ENCODE measurements around the gene RSBN1. TPM values are rescaled to one million over a fixed set of nuclear protein-coding genes. Genes with fewer than 3 reads are reported as not detected.

The RSBN1 gene
- total RNA-seq, 4 donors from 2014 or later = 20.2 to 25.4 (median 22.6) TPM

DNA sequence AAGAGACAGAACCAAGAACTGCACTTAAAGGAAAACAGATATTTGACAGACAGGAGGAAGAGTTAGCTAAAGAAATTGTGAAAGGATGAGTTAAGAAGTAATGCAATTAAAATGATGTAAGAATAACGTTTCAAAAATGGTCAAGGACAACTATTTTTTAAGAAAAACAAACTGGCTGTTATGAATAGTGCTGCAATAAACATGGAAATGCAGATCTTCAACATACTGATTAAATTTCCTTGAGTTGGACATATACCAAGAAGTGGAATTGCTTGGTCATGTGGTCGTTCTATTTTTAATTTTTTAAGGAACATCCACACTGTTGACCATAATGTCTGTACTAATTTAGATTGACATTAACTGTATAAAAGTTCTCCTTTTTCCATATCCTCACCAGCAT is 29.9 kb downstream of the RSBN1 start:
- H3K4me1 ChIP-seq = peaks cover 12 to 71% (median 20%) of the 10 kb centered on the region in 3 donors
- no peak overlapping the region for H3K4me3 ChIP-seq
- H3K36me3 ChIP-seq = peaks cover 0 to under 1% of the 10 kb centered on the region in 2 donors
- ATAC-seq = no peak
- H3K9me3 ChIP-seq = no peaks in the 10 kb centered on the region
- 12 to 33% methylated on average over 1 to 2 of the region's 2 CpGs for WGBS, 2 donors (ENCODE audit: low coverage in 1 of 2)
- H3K27ac ChIP-seq = no peak overlapping the region
- no peaks in the 10 kb centered on the region for H3K27me3 ChIP-seq
- TF ChIP-seq EP300 (IDR thresholded peaks at IDR 0.05) = no peak
- TF ChIP-seq, protein P1, sequence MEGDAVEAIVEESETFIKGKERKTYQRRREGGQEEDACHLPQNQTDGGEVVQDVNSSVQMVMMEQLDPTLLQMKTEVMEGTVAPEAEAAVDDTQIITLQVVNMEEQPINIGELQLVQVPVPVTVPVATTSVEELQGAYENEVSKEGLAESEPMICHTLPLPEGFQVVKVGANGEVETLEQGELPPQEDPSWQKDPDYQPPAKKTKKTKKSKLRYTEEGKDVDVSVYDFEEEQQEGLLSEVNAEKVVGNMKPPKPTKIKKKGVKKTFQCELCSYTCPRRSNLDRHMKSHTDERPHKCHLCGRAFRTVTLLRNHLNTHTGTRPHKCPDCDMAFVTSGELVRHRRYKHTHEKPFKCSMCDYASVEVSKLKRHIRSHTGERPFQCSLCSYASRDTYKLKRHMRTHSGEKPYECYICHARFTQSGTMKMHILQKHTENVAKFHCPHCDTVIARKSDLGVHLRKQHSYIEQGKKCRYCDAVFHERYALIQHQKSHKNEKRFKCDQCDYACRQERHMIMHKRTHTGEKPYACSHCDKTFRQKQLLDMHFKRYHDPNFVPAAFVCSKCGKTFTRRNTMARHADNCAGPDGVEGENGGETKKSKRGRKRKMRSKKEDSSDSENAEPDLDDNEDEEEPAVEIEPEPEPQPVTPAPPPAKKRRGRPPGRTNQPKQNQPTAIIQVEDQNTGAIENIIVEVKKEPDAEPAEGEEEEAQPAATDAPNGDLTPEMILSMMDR (IDR thresholded peaks at IDR 0.05) = no peak
- TF ChIP-seq POLR2A (IDR thresholded peaks at IDR 0.05) = no peak
- no peak for TF ChIP-seq POLR2AphosphoS5 (IDR thresholded peaks at IDR 0.05)

DNA sequence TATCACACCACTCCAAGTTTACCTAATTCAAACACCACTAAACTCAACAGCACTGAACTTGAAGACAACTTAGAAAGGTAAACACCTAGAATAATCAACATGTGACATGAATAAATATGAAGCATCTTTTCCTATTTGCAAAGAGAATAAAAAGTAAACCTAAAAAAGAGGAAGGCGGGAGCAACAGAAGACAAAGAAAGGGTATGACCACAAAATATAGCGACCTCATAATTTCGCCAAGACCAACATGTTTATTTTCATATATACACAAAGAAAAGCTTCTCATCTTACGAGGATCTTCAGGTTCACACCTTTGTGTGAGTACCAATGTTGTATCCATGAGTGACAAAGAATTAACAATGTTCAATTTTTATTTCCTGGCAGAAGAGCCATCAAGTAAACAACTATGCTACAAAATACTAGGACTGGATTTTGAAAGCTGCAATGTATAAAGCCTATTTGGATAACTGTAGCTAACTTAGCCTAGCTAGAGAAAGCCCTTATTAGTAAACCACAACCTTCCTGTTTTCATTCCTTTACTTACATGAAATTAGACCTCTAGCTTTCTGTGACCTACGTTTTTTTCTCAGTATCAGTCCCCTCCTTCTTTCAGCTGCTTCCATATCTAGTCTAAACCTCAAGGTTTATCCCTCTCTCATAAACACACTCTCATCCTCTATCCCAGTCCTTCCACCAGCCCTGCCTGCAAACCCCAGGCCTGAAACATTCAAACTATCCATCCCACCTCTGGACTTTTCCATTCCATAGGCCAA is 31.7 kb downstream of the RSBN1 start:
- H3K27me3 ChIP-seq = no peaks in the 10 kb centered on the region
- H3K9me3 ChIP-seq = no peaks in the 10 kb centered on the region
- H3K4me1 ChIP-seq = peaks cover 12 to 64% (median 20%) of the 10 kb centered on the region in 3 donors
- 75 to 78% methylated on average over 5 of the region's 5 CpGs for WGBS, 2 donors (ENCODE audit: low coverage in 1 of 2)
- no peak overlapping the region for H3K4me3 ChIP-seq
- no peak overlapping the region for H3K27ac ChIP-seq
- ATAC-seq = no peak
- TF ChIP-seq POLR2A (IDR thresholded peaks at IDR 0.05) = no peak
- TF ChIP-seq POLR2AphosphoS5 (IDR thresholded peaks at IDR 0.05) = no peak
- TF ChIP-seq, protein P1 (IDR thresholded peaks at IDR 0.05) = no peak
- peaks cover 0 to 19% of the 10 kb centered on the region in 2 donors for H3K36me3 ChIP-seq

DNA sequence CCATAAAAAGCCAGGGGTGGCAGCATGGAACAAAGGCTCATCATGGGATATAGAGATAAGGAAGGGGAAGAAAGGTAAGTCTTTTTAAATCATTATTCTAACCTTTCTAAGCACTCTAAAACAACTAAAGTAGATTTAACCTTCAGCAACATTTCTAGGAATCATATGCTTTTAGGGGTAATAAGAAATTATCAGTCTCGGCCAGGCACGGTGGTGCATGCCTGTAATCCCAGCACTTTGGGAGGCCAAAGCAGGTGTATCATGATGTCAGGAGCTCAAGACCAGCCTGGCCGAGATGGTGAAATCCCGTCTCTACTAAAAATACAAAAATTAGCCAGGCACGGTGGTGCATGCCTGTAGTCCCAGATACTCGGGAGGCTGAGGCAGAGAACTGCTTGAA is 32.7 kb downstream of the RSBN1 start:
- ATAC-seq = no peak
- peaks cover 12 to 53% (median 20%) of the 10 kb centered on the region in 3 donors for H3K4me1 ChIP-seq
- peaks cover 0 to 29% of the 10 kb centered on the region in 2 donors for H3K36me3 ChIP-seq
- TF ChIP-seq POLR2AphosphoS5 (IDR thresholded peaks at IDR 0.05) = no peak
- TF ChIP-seq POLR2A (IDR thresholded peaks at IDR 0.05) = no peak
- TF ChIP-seq, protein P1 (IDR thresholded peaks at IDR 0.05) = no peak
- TF ChIP-seq EP300 (IDR thresholded peaks at IDR 0.05) = no peak
- H3K4me3 ChIP-seq = no peak overlapping the region
- H3K9me3 ChIP-seq = no peaks in the 10 kb centered on the region
- H3K27ac ChIP-seq = no peak overlapping the region
- WGBS, 2 donors (ENCODE audit: low coverage in 1 of 2) = 92 to 100% methylated on average over 1 to 5 of the region's 6 CpGs
- no peaks in the 10 kb centered on the region for H3K27me3 ChIP-seq

DNA sequence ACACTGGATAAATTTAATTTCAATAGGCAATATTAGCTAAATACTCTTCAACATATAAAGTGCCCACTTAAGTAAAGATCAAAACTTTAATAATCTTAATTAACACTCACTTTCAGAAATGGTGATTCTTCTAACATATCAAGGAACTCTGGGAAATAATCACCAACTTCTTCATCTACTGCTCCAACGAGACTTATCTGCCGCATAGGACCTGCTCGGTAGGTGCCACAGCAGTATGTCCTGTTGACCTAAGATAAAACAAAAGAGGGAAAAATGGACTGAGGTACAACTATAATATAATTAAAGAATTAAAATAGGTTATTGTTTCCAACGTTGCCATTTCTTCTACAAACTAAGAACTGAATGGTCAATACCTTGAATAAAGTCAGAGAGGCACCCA is 34.7 kb downstream of the RSBN1 start:
- Histone ChIP-seq H3K27me3 (no peaks in the 10 kb centered on the region), H3K27ac (no peak overlapping the region), H3K4me1 (peaks cover 0 to 34% (median 11%) of the 10 kb centered on the region in 3 donors), H3K9me3 (no peaks in the 10 kb centered on the region), H3K36me3 (peaks cover 0 to 42% of the 10 kb centered on the region in 2 donors), H3K4me3 (no peak overlapping the region)
- TF ChIP-seq, protein P1 (IDR thresholded peaks at IDR 0.05) = no peak
- no peak for ATAC-seq
- 72 to 78% methylated on average over 4 of the region's 4 CpGs for WGBS, 2 donors (ENCODE audit: low coverage in 1 of 2)

DNA sequence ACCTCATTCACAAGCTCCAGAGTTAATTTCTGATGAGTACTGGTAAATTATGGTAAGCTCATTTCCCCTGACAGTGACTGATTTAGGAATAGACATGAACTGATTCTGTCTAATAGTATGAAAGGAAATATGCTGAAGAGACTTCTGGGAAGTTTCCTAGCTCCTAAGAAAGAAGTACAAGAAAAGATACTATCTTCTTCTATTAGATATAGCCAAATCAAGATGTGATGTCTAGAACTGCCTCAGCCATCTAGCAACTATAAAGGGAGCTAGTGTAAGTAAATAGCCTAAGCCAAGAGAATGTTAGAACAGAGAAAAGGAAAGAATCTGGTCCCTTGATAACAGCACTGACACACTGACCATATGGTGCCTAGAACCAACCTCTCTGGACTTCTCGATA is 42.2 kb downstream of the RSBN1 start:
- peaks cover 0 to 28% (median 0%) of the 10 kb centered on the region in 3 donors for H3K4me1 ChIP-seq
- peaks cover 0 to 48% of the 10 kb centered on the region in 2 donors for H3K36me3 ChIP-seq
- H3K9me3 ChIP-seq = no peaks in the 10 kb centered on the region
- TF ChIP-seq POLR2AphosphoS5 (IDR thresholded peaks at IDR 0.05) (no peak), EP300 (IDR thresholded peaks at IDR 0.05) (no peak), POLR2A (IDR thresholded peaks at IDR 0.05) (no peak)
- TF ChIP-seq, protein P1 (IDR thresholded peaks at IDR 0.05) = no peak
- ATAC-seq = no peak
- no peak overlapping the region for H3K4me3 ChIP-seq
- WGBS, 2 donors (ENCODE audit: low coverage in 1 of 2) = 81 to 100% methylated on average over 1 of the region's 1 CpG
- no peaks in the 10 kb centered on the region for H3K27me3 ChIP-seq
- H3K27ac ChIP-seq = no peak overlapping the region

Measured in gastroesophageal sphincter (tissue), 4 donors.